Osteoblast (primary cell): ENCODE data around the gene MMRN2. TPM values are rescaled to one million over a fixed set of nuclear protein-coding genes. Genes with fewer than 3 reads are reported as not detected.
A peak's percentile ranks its signal among the peaks of the same experiment; 100 is the strongest.

Experiments
- DNase-seq: peaks from one replicate; pipeline ENCODE4 v3.0.0; 2011; ENCODE audit warnings: low spot score, mixed read lengths; ENCODE audit not compliant: insufficient read length; ENCODE audit errors: missing footprints
- H2AFZ ChIP-seq: 2 replicates; pipeline ENCODE4 v1.6.0; 2011; ENCODE audit warnings: mild to moderate bottlenecking, low read length
- H3K27ac ChIP-seq: 2 replicates; pipeline ENCODE4 v1.5.1; 2011; ENCODE audit warnings: mild to moderate bottlenecking, low read depth, low read length, moderate library complexity
- H3K27me3 ChIP-seq: 2 replicates; pipeline ENCODE4 v1.6.0; 2012; ENCODE audit warnings: mild to moderate bottlenecking, control low read depth, inconsistent platforms, low read length, moderate library complexity; ENCODE audit not compliant: insufficient read depth
- H3K36me3 ChIP-seq: 2 replicates; pipeline ENCODE4 v1.5.1; 2011; ENCODE audit warnings: mild to moderate bottlenecking, low read length, control low read depth, moderate library complexity; ENCODE audit not compliant: insufficient read depth
- H3K4me1 ChIP-seq: 2 replicates; pipeline ENCODE4 v1.5.1; 2011; ENCODE audit warnings: mild to moderate bottlenecking, low read length, control low read depth, moderate library complexity; ENCODE audit not compliant: insufficient read depth
- H3K4me2 ChIP-seq: 2 replicates; pipeline ENCODE4 v1.6.0; 2011; ENCODE audit warnings: mild to moderate bottlenecking, low read length; ENCODE audit not compliant: insufficient read depth
- H3K4me3 ChIP-seq: fragments of 200-600 bp; sonication (generic); 3 replicates; pipeline ENCODE4 v1.5.1; 2012; ENCODE audit warnings: mild to moderate bottlenecking, low read length, inconsistent platforms; ENCODE audit not compliant: insufficient read depth
- H3K79me2 ChIP-seq: 2 replicates; pipeline ENCODE4 v1.6.0; 2012; ENCODE audit warnings: mild to moderate bottlenecking, low read length, control low read depth, inconsistent platforms; ENCODE audit not compliant: insufficient read depth
- H3K9me3 ChIP-seq: 2 replicates; pipeline ENCODE4 v1.5.1; 2011; ENCODE audit warnings: low read depth, low read length, control low read depth
- H4K20me1 ChIP-seq: 2 replicates; pipeline ENCODE4 v1.6.0; 2012; ENCODE audit warnings: mild to moderate bottlenecking, low read length, control low read depth; ENCODE audit not compliant: insufficient read depth
- total RNA-seq: library from RNA; depleted of rRNA; stranded (reverse); fragments of >200 nt; gene quantifications from 2 replicates; pipeline ENCODE4 v1.2.3, GENCODE V29; 2012
- TF ChIP-seq, protein P1 (sequence below): IDR thresholded peaks from 2 replicates; pipeline ENCODE4 v1.5.1; 2011; ENCODE audit warnings: mild to moderate bottlenecking, low read depth, low read length, moderate library complexity; ENCODE audit errors: extremely low read depth

Gene MMRN2
- total RNA-seq, 1 donor, result 1.1 TPM

DNA sequence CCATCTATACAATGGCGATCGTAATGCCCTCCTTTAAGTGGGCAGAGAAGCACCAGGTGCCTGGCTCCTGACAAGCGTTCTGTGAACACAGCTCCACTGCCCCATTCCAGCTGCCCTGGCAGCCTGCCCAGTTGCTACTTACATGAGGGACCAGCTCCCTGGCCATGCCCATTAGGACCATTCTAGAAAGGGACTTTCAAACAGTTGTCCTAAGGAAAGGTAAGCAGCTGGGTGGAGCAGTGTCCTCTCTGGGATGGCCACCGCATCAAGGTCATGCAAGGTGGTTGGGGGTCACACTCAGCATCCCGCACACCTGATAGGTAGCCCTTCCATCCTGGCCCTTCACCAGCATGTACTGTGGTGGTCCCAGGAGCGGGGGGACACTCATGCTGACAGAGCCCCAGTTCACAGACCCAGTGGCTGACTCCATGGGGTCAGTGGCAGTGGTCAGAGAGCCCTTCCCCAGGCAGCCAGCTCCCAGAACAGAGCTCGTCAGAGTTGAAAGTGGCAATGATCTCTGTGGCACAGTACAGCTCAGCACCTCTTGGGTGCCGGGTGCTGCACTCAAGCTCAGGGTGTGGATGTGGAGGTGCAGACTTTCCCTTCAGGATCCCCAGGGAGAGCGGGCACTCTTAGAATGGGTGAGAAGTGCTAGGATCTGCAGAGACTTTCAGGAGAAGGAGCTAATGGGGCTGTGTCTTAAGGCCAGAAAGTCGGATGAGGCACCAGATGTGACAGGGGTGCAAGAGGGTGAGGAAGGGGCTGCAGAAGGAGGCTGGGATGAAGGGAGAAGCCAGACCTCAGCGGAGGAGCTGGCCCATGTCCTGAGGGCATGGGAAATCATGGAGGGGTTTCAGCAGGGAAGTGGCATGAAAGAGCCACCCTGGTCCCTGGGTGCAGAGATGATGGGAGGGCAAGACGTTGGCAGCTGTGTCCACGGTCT lies 10.9 kb downstream of the MMRN2 start:
- Histone ChIP-seq H3K4me2 (no peak overlapping the region), H3K4me1 (no peaks in the 10 kb centered on the region), H4K20me1 (no peaks in the 10 kb centered on the region), H3K27ac (no peak overlapping the region), H3K4me3 (no peak overlapping the region), H3K27me3 (peaks cover 5% of the 10 kb centered on the region), H3K79me2 (no peaks in the 10 kb centered on the region), H2AFZ (no peak overlapping the region), H3K36me3 (no peaks in the 10 kb centered on the region), H3K9me3 (no peaks in the 10 kb centered on the region)
- DNase-seq, result peak; percentile 49
- TF ChIP-seq, protein P1, sequence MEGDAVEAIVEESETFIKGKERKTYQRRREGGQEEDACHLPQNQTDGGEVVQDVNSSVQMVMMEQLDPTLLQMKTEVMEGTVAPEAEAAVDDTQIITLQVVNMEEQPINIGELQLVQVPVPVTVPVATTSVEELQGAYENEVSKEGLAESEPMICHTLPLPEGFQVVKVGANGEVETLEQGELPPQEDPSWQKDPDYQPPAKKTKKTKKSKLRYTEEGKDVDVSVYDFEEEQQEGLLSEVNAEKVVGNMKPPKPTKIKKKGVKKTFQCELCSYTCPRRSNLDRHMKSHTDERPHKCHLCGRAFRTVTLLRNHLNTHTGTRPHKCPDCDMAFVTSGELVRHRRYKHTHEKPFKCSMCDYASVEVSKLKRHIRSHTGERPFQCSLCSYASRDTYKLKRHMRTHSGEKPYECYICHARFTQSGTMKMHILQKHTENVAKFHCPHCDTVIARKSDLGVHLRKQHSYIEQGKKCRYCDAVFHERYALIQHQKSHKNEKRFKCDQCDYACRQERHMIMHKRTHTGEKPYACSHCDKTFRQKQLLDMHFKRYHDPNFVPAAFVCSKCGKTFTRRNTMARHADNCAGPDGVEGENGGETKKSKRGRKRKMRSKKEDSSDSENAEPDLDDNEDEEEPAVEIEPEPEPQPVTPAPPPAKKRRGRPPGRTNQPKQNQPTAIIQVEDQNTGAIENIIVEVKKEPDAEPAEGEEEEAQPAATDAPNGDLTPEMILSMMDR, result no peak

DNA sequence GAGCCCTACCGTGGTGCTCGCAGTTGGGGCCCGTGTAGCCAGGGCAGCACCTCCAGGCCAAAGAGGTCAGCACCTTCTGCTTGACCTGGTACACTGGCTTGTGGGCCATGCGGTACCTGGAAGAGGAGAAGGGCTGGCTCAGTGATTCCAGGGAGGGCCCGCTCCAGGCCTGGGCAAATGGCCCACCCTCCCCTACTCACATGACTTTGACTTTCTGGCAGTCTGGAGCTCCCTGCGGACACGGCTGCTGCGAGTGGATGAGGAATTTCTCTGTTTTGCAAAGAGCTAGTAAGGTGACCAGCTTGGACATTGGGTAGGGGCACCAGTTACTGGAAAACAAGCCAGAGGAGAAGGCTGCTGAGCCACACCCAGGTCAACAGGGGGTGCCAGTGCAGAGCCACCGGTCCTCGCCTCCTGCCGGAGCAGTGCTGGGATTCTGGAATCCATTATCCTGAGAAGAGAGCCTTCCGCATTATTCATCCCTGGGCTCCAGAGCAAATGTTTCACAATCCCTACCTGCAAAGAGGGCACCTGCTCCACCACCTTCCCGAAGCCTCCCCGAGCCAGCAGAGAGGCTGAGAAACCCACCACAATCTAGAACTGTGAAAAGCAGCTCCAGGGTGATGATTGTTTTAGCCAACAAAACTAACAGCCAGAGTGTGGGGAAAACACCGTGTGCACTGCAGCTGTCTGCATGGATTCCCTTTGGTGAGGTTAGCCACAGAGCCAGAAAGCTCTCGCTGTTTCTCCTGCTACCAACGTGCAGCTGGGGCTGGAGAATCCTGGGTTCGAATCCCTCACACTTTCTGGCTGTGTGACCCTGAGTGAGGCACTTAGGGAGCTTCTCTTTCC lies 11.8 kb downstream of the MMRN2 start:
- Histone ChIP-seq H3K36me3 (no peaks in the 10 kb centered on the region), H3K4me1 (no peaks in the 10 kb centered on the region), H3K27ac (no peak overlapping the region), H4K20me1 (no peaks in the 10 kb centered on the region), H3K4me2 (no peak overlapping the region), H3K4me3 (no peak overlapping the region), H2AFZ (no peak overlapping the region), H3K79me2 (no peaks in the 10 kb centered on the region), H3K9me3 (no peaks in the 10 kb centered on the region), H3K27me3 (peaks cover 5% of the 10 kb centered on the region)
- TF ChIP-seq, protein P1, result peak; percentile 27
- DNase-seq, result peak; percentile 65

DNA sequence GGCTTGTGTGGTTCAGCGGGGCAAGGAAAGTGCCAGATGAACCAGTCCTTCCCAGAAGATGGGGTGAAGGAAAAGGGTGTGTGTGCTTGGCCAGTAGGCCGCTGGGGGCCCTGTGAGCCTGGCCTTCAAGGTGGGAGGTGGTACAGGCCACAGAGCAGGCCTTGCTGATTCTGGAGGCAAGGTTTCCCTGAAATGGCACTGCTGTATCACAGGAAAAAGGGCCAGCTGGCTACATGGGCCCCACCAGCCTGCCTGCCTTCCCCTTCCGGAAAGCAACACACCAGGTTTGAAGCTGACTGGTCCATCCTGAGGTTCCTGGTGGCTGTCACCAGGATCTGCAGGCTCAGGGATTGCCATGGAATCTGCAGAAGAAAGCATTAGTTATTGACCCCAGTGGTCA lies 12.5 kb downstream of the MMRN2 start:
- H4K20me1 ChIP-seq, result no peaks in the 10 kb centered on the region
- H3K4me2 ChIP-seq, result no peak overlapping the region
- peaks cover 5% of the 10 kb centered on the region for H3K27me3 ChIP-seq
- H2AFZ ChIP-seq, result no peak overlapping the region
- no peak overlapping the region for H3K27ac ChIP-seq
- H3K79me2 ChIP-seq, result no peaks in the 10 kb centered on the region
- H3K4me1 ChIP-seq, result no peaks in the 10 kb centered on the region
- TF ChIP-seq, protein P1, result no peak
- H3K9me3 ChIP-seq, result no peaks in the 10 kb centered on the region
- H3K4me3 ChIP-seq, result no peak overlapping the region
- peak; percentile 29 for DNase-seq
- H3K36me3 ChIP-seq, result no peaks in the 10 kb centered on the region

DNA sequence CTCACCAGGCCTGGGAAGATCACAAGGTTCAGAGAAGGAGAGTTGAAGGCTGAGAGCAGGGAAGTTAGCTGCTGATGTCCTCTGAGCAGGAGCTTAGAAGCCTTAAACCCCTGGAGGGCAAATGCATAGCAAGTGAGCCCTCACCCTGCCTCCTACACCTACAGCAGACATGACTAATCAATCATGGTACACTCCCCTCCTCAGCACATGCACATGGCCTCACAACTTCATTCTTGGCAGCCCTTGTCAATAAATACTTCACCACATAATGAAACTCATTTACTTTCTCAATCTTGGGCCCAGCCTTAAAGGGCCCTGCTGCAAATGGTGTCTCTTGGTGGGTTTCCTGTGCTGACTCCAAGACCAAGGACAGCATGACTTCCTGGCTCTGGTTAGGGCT lies 12.9 kb downstream of the MMRN2 start:
- DNase-seq, result peak; percentile 37
- Histone ChIP-seq H3K4me2 (no peak overlapping the region), H2AFZ (no peak overlapping the region), H4K20me1 (no peaks in the 10 kb centered on the region), H3K79me2 (no peaks in the 10 kb centered on the region), H3K9me3 (no peaks in the 10 kb centered on the region), H3K36me3 (no peaks in the 10 kb centered on the region), H3K27me3 (peaks cover 5% of the 10 kb centered on the region), H3K27ac (no peak overlapping the region), H3K4me1 (no peaks in the 10 kb centered on the region), H3K4me3 (no peak overlapping the region)
- TF ChIP-seq, protein P1, result no peak
